Midbrain (tissue), 1 donor: ENCODE measurements around the gene CFAP46.
A peak's percentile ranks its signal among the peaks of the same experiment; 100 is the strongest.
"Not testable (repeated sequence)": the region's sequence is repeated elsewhere in the genome, so short reads cannot be mapped to it uniquely, and the experiment has no call there.

ENCODE experiments used
- DNase-seq: peaks from one replicate; lab custom pipeline; 2025; lab: John Stamatoyannopoulos, UW

Gene CFAP46

DNA sequence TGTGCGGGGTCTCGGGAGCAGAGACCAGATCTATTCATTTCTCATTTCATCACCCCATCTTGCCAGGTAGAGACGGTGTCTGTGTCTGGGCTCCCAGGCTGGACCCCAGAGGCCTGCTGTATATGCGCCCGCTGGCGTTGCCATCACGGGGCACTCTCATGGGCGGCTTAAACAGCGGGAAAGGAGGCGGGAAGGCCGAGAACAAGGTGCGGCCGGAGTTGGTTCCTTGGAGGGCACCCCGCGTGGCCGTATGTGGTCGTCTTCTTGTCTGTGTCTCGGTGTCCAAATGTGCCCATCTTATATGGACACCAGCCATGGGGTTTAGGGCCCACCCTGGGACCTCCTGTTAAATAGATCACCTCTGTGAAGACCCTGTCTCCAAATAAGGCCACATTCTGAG is 2.1 kb upstream of the CFAP46 start:
- DNase-seq = no peak

DNA sequence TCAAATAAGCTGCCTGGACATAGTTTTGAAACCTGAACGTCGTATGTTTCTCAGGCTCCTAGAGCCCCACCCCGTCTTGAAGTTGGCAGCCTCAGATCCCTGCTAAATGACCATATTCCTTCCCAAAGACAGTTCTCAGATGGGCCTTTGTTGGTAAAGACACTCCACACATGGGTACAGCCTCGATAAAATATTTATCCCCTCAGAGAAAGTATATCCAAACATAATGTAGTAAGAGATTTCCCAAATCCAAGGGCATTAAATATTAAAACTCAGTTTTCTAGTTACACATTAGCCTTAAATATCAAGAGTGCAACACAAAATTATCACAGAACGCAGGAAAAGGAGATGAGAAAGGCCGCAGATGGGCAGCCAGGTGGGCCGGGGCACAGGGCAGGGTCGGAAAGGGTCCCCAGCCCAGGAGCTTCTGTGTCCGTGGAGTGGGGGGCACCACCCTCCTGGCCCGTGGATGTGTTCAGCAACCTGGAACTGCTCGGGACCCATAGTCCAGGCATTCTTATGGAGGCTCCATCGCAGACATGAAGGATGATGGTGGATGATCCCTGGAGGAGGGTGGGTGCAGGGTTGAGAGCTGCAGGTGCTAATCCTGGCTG is 1.5 kb upstream of the CFAP46 start:
- no peak for DNase-seq

DNA sequence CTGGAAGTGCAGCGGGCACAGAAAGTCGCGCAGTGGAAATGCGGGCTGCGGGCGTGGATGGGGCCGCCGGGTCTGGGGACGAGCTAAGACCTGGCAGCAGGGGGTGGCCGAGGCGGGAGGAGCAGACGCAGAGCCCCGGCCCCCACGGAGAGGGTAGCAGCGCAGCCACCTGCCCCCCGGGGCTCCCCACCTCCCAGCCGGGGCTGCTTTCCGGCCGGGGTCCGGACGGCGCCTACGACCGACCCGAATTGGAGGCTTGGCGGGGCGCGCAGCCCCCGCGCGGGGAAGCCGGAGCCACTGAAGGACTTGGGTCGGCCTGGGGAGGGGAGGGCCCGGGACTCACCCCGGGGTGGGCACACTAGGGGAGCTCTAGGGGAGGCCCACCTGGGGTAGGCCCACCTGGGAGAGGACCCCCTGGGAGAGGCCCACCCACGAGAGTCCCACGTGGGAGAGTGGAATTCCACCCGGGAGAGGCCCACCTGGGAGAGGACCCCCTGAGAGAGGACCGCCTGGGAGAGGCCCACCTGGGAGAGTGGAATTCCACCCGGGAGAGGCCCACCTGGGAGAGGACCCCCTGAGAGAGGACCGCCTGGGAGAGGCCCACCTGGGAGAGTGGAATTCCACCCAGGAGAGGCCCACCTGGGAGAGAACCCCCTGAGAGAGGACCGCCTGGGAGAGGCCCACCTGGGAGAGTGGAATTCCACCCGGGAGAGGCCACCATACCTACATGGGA is 854 bp upstream of the CFAP46 start:
- DNase-seq = no peak

DNA sequence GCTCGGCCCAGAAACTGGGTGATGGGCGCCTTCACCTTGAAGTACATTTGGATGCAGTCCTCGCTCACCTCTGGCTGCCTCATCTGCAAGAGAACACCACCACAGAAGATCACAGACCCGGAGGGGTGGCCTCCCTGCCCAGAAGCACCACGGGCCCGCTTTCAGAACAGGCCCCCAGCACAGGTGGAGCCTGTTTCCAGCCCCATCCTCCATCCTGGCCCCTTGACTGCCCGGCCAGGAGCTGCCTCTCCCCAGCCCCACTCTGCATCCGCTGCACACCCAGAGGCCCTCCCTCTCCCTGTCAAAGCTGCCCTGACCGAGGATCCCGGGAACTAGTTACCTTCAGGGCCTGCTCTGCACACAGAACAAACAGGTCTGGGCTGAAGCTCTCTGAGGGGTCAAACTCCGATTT is 724 bp downstream of the CFAP46 start:
- DNase-seq = no peak

DNA sequence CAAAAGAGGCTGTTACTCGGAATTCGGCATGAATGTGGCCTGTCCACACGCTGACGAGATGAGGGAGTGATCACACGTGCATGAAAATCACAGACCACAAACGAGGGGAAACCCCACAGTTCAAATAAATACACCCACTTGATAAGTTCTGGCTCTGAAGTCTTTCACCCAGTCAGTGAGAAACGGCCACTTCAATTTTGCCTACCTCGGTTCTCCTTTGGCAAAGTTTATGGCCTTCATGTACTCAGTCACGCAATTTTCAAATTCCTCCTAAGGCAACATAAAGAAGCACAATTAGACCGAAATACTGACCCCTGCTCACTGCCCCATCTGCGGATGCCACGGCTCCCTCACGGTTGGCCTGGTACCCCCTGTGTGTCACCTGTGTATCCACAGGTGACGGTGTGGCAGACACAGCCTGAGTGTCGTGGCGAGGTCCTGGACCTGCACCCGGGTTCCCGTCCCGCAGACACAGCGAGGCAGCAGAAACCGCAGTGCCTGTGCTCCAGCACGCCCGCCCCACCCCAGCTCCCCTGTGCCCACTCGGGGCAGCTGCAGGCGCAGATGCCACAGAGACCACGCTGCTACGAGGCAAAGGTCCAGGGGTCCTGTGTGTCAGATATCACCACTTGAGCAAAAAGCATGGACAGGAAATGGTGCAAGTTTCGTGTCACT is 1.4 kb downstream of the CFAP46 start:
- no peak for DNase-seq

DNA sequence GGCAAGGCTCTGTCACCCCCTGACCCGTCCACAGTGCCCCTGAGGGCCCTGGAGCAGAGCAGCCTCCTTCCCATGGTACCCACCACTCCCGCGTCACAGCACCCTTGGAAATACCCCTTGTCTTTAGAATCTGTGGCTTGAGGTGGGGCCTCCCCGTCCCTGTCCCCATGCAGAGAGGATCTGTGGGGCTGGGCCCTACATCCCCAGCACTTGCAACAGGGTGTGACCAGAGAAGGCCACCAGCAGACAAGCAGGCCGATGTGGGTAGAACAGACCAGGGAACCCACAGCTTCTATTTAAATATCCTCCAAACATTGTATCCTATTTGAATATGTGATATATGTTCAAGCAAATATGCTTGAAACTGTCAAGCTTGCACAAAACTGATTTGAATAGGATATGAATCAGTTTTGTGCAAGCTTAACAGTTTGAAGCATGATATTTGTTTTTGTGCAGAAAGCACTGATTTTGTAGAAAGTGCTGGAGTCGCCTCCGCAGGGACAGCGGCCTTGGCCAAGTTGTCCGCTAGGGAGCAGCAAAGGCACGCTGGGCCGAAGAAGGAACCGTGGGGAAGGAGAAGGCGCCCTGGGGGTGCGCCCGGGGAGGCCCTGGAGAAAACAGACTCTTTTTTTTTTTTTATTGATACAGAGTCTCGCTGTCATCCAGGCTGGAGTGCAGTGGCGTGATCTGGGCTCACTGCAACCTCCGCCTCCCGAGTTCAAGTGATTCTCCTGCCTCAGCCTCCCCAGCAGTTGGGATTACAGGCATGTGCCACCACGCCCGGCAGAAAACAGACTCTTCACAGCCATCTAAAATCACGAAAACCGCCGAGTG is 2.2 kb downstream of the CFAP46 start:
- peak; percentile 54 for DNase-seq

DNA sequence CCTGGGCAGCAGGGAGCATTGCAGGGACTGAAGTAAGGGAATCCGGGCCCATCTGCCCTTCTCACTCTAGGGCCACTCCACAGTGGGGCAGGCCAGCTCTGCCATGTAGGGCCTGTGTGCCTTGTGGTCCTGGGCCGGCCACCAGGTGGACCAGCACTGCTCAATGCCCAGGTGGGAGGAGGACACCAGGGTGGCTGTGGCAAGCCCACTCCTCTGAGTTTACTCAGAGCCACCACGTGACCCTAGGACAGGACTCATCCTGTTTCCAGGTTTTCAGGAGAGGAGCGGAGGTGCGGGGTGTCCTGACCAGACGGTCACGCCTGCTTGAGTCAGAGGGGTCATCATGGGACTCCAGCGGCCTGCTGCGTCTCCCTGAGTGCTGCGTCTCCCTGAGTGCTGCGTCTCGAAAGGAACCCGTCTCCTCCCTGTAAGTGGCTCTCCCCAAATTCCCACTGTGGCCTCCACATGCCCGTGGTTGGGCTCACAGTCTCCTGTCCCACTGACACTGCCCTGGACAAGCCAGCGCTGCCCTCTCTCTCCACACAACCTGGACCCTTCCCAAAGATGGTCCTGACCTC is 2.9 kb downstream of the CFAP46 start:
- no peak for DNase-seq

DNA sequence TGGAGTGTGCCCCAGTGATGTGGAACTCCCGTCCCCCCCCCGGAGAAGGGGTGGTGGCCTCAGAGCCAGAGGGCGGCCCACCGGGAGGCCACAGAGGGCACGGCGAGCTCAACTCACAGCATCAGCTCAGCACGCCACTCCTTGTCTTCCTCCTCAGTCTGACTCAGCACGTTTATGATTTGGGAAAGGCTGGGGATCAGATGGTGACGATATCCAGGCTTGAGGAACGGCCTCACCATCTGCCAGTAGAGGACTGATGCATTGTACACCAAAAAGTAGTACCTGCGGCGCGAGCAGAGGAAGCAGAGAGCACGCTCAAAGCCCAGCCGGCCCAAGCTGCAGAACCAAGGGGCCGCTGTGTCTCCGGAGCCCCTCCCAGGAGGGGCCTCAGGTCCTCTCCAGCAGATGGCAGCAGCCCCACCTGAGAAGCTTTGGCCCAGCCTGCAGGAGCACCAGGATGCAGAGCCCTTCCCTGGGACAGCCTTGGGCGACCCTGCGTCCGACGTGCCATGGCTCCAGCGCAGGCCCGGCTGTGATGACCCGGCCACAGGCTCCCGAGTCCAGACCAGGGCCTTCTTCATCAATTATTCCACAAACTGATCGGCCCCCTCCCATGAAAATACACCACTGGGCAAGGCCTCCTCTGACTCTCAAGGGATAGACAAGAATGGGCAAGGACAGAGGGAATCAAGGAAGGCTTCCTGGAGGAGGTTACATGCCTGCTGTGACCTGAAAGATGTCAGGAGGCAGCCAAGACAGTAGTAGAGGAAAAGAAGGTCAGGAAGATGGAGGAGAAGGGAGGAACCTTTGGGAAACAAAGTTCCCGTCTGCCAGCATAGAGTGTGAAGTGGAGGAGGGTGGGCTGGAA is 3.7 kb downstream of the CFAP46 start:
- DNase-seq = no peak

DNA sequence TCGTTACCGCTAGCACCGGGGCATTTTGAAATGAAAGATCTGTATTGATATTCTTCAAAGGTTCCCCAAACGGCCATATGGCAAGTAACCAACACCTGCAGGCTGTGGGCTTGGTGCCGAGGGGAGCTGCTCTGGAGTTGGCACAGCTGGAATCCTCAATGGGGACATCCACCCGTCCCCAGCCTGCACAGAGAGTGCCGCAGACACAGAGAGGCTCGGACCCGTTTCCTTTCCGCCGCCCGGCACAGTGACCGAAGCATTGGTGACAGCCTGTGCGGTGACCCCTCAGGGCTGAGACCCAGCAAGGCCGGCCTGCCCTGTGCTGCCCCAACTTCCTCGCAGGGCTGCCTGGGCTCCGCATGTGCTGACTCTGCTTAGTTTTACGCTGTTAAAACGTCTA is 4.5 kb downstream of the CFAP46 start:
- no peak for DNase-seq

DNA sequence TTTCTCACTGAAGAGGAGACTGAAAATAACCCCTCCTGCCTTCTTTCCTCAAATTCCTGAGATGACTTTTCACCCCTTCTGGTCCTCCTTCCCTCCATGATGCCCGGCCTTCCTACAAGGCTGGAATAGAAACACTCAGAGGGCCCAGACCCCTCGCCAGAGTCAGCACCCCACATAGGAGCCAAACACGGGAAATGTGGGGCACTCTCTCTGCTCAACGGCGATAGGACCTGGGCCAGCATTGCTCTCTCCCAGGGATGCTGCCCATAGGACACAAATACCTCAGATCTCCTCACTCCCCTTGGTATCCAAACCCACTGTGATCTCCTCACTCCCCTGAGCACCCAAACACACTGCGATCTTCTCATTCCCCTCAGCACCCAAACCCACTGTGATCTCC is 7.4 kb downstream of the CFAP46 start:
- DNase-seq = no peak

DNA sequence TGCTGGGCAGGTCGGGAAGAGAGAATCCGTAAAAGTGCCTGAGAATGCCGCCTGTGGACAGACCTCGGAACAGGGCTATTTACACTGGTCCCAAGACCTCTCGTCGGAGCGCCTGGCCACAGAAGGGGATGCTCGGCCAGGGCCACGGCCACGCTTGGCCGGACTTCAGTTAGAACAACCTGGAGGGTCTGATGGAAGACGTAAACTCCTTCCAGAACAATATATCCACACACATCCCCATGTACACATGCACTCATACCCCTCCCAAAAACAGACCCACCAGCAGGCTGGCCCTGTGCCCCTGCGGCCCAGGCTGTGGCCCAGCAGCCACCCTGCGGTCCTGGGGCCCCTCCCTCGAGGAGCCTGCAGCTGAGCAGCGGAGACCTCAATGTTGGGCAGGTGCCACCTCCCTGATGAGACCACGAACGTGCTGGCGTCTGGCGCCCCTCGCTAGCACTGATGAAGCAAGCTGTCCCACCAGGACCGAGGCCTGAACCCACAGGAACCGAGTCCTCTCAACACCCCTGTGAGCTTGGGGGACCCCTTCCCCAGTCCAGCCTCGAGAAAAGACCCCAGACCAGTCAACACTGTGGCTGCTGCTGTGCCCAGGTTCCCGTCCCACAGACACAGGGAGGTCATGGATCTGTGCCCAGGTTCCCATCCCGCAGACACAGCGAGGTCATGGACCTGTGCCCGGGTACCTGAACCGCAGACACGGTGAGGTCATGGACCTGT is 8.9 kb downstream of the CFAP46 start:
- no peak for DNase-seq

DNA sequence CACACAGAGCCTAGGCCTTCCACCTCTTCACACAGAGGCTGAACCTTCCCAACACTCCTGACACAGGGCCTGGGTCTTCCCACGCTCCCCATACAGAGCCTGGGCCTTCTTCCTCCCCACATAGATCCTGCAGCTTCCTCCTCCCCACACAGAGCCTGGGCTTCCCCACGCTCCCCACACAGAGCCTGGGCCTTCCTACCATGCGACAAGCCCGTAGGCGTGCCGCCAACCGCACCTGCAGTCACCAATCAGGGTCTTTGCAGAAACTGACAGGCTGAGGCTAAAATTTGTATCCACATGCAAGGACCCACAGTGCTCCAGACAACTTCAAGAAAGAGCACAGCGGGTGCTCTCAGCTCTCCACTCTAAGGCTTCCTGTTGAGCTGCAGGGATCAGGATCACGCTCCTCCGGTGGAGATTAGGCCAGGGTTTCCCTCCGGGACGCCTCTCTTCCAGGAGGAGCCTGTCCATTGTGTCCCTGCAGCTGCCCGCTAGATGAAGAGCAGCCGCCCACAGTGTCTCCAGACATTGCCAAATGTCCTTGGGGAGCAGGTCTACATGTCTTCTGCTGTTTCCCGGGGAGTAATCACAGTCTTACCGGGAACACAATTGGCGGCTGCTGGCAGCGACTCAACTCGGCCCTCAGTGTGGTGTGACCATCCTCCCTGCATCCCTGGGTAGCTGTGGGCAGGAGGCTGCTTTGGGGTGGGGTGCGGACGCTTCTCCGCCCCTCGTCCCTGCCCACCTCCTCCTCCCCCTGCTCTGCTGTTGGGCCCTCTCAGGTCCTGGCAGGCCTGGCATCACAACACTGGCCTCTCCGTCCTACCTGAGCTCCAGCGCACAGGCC is 9.7 kb downstream of the CFAP46 start:
- DNase-seq = no peak

DNA sequence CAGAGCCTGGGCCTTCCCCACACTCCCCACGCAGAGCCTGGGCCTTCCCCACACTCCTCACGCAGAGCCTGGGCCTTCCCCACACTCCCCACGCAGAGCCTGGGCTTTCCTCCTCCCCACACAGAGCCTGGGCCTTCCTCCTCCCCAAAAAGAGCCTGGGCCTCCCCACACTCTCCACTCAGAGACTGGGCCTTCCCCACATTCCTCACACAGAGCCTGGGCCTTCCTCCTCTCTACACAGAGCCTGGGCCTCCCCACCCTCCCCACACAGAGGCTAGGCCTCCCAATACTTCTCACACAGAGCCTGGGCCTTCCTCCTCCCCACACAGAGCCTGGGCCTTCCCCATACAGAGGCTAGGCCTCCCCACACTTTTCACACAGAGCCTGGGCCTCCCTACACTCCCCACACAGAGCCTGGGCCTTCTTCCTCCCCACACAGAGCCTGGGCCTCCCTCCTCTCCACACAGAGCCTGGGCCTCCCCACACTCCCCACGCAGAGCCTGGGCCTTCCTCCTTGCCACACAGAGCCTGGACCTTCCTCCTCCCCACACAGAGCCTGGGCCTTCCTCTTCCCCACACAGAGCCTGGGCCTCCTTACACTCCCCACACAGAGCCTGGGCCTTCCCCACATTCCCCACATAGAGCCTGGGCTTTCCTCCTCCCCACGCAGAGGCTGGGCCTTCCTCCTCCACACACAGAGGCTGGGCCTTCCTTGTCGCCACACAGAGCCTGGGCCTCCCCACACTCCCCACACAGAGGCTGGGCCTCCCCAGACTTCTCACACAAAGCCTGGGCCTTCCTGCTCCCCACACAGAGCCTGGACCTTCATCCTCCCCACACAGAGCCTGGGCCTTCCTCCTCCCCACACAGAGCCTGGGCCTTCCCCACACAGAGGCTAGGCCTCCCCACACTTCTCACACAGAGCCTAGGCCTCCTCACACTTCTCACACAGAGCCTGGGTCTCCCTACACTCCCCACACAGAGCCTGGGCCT is 10.8 kb downstream of the CFAP46 start:
- DNase-seq = not testable (repeated sequence)

DNA sequence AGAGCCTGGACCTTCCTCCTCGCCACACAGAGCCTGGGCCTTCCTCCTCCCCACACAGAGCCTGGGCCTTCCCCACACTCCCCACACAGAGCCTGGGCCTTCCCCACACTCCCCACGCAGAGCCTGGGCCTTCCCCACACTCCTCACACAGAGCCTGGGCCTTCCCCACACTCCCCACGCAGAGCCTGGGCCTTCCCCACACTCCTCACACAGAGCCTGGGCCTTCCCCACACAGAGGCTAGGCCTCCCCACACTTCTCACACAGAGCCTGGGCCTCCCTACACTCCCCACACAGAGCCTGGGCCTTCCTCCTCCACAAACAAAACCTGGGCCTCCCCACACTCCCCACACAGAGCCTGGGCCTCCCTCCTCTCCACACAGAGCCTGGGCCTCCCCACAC is 11.7 kb downstream of the CFAP46 start:
- DNase-seq = not testable (repeated sequence)

DNA sequence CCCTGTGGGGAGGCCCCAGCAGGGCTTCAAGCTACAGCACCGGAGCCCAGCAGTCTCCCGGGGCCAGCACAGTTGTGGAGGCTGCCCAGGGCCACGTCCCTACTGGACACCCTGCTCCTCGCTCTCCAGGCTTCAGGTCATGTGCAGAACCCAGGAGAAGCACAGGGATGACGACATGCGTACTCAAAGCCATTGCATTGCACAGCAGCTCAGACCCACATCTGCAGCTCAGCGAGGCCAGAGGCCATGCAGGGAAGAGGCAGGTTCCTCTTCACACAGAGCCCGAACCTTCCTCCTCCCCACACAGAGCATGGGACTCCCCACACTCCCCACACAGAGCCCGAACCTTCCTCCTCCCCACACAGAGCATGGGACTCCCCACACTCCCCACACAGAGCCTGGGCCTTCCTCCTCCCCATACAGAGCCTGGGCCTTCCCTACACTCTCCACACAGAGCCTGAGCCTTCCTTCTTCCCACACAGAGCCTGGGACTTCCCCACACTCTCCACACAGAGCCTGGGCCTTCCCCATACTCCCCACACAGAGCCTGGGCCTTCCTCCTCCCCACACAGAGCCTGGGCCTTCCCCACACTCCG is 12.3 kb downstream of the CFAP46 start:
- DNase-seq = no peak

DNA sequence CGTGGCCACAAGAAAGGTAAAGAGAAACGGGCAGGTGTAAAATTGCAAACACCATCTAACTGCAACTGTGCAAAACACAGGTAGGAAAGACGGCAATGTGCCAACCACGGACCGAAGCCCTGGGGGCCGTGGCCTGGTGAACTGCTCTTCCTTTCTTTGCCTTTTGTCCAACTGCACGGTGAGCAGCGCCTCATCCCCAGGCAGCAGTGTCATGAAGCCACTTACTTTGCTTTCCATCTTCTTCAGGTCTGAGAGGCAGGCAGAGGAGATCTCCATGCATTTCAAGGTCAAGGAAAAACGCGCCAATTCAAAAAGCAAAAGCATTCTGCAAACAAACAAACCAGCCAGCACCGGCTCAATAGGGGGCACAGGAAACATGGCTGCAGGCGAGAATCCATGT is 12.9 kb downstream of the CFAP46 start:
- DNase-seq = no peak

DNA sequence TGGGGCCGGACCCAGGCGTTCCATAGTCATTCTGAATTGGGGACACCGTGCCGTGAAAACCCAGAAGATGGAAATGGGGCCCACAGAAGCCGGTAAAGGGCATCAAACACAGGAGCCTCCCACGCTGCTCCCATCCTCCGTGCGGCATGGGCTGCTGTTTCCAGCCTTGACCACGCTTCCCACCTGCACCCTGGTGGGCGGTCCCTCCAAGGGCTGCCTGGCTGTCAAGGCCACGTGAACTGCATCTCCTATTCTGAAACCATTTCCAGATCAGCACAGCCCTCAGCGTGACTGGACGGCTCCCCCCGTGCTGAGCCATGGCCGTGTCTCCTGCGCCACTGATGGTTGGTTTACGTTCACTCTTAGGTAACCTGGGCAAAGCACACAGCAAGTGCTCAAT is 14.1 kb downstream of the CFAP46 start:
- DNase-seq = no peak

DNA sequence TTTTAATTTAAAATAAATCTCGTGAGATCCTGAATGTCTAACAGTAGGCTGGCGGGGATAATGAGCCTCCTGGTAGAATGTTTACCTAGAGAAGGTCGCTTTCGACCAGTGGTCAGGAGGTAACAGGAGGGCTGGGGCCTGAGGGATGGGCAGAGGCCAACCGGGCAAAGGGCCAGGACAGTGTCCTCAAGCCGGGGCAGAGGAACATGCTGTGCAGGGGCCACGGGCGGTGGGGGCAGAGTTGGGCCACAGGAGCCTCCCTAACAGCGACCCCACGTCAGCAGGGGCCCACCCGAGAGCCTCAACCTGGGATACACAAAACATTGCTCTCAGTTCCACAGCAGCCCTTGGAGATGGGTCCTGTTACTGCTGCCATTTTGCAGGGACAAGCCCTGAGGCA is 14.5 kb downstream of the CFAP46 start:
- DNase-seq = no peak
